Ascending aorta (tissue), 2 donors: ENCODE measurements around the gene KIRREL3. TPM values are rescaled to one million over a fixed set of nuclear protein-coding genes. Genes with fewer than 3 reads are reported as not detected.
"Not testable (repeated sequence)": the region's sequence is repeated elsewhere in the genome, so short reads cannot be mapped to it uniquely, and the experiment has no call there.

Source experiments
- DNase-seq, 2 donors: peaks; one replicate each; pipeline ENCODE4 v3.0.0-alpha.2; 2019; ENCODE audit warnings: low spot score in 2 of 2
- H3K27ac ChIP-seq, 2 donors: fragments of 200-600 bp; sonication (generic); one replicate each; pipeline ENCODE4 v1.5.1; 2016 to 2017; ENCODE audit warnings: mild to moderate bottlenecking in 1 of 2
- H3K27me3 ChIP-seq: fragments of 200-600 bp; sonication (generic); one replicate; pipeline ENCODE4 v1.5.1; 2017
- H3K36me3 ChIP-seq, 2 donors: fragments of 200-600 bp; sonication (generic); one replicate each; pipeline ENCODE4 v1.5.1; 2016
- H3K4me1 ChIP-seq, 2 donors: fragments of 200-600 bp; sonication (generic); one replicate each; pipeline ENCODE4 v1.5.1; 2016 to 2017; ENCODE audit warnings: mild to moderate bottlenecking in 1 of 2
- H3K4me3 ChIP-seq, 2 donors: fragments of 200-600 bp; sonication (generic); one replicate each; pipeline ENCODE4 v1.5.1; 2016 to 2017; ENCODE audit warnings: mild to moderate bottlenecking in 1 of 2
- H3K9me3 ChIP-seq, 2 donors: fragments of 200-600 bp; sonication (generic); one replicate each; pipeline ENCODE4 v1.5.1; 2016
- intact Hi-C: fragments of 100-400 bp; cut with DNase I; formaldehyde crosslinking; loops from one replicate; pipeline ENCODE4 v1.15.1; 2023
- total RNA-seq: library from RNA; depleted of rRNA; stranded (reverse); fragments of >200 nt; gene quantifications from one replicate; pipeline ENCODE4 v1.1.0, GENCODE V29; 2016
- TF ChIP-seq, protein P1 (sequence below), 3 experiments: fragments of 200-600 bp in 2 of 3; fragments of 450-650 bp in 1 of 3; sonication (generic) in 2 of 3; IDR thresholded peaks; one replicate each; pipeline ENCODE4 v1.5.1; 2016 to 2019; ENCODE audit warnings: antibody characterized with exemption in 3 of 3, mild to moderate bottlenecking in 1 of 3, moderate library complexity in 1 of 3

KIRREL3 gene
- total RNA-seq, 1 donor from 2014 or later = not detected

- Histone ChIP-seq H3K4me3 (no peak overlapping the region), H3K4me1 (no peaks in the 10 kb centered on the region), H3K27ac (no peak overlapping the region), H3K27me3 (no peaks in the 10 kb centered on the region), H3K9me3 (no peaks in the 10 kb centered on the region), H3K36me3 (no peaks in the 10 kb centered on the region)
- TF ChIP-seq, protein P1, sequence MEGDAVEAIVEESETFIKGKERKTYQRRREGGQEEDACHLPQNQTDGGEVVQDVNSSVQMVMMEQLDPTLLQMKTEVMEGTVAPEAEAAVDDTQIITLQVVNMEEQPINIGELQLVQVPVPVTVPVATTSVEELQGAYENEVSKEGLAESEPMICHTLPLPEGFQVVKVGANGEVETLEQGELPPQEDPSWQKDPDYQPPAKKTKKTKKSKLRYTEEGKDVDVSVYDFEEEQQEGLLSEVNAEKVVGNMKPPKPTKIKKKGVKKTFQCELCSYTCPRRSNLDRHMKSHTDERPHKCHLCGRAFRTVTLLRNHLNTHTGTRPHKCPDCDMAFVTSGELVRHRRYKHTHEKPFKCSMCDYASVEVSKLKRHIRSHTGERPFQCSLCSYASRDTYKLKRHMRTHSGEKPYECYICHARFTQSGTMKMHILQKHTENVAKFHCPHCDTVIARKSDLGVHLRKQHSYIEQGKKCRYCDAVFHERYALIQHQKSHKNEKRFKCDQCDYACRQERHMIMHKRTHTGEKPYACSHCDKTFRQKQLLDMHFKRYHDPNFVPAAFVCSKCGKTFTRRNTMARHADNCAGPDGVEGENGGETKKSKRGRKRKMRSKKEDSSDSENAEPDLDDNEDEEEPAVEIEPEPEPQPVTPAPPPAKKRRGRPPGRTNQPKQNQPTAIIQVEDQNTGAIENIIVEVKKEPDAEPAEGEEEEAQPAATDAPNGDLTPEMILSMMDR (IDR thresholded peaks at IDR 0.05) = no peak
- intact Hi-C loops = no loop called here
- no peak for DNase-seq
Measured at GRCh38 chr11:126400479-126400878, 600.1 kb downstream of the KIRREL3 start.

DNA sequence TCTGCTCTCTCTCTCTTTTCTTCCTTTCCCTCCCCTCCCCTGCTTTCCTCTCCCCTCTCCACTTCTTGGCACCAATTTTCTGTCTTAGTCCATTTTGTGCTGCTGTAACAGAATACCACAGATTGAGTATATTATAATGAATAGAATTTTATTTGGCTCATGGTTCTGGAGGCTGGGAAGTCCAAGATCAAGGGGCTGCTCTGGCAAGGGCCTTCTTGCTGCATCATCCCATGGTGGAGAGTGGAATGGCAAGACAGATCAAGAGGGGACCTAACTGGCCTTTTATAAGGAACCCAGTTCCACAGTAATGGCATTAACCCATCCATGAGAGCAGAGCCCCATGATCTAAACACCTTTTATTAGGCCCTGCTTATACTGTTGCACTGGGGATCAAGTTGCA, 600.6 kb downstream of the KIRREL3 start:
- TF ChIP-seq, protein P1 (IDR thresholded peaks at IDR 0.05) = no peak
- no peaks in the 10 kb centered on the region for H3K27me3 ChIP-seq
- H3K4me1 ChIP-seq = no peaks in the 10 kb centered on the region
- DNase-seq = no peak
- intact Hi-C loops = no loop called here
- no peak overlapping the region for H3K4me3 ChIP-seq
- no peaks in the 10 kb centered on the region for H3K9me3 ChIP-seq
- no peak overlapping the region for H3K27ac ChIP-seq
- no peaks in the 10 kb centered on the region for H3K36me3 ChIP-seq

DNA sequence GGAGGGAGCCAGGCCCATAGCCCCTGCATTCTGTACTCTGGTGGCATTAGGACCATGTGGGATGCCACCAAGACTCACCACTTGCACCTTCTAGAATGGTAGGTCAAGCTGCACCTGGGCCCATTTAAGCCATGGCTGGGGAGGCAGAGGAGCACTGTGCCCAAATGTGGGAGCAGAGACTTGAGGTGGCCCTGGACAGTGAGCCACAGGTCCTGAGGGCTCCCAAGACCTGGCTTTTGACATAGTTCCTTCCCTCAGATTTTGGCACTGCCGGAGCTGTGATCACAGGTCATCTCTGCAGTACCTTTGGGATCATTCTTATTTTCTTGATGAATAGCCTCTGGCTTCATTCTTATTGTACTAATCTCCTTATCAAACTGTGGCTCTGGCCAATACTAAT, 601.8 kb downstream of the KIRREL3 start:
- no peak overlapping the region for H3K4me3 ChIP-seq
- H3K27ac ChIP-seq = no peak overlapping the region
- intact Hi-C loops = no loop called here
- no peaks in the 10 kb centered on the region for H3K9me3 ChIP-seq
- no peaks in the 10 kb centered on the region for H3K36me3 ChIP-seq
- H3K27me3 ChIP-seq = no peaks in the 10 kb centered on the region
- no peaks in the 10 kb centered on the region for H3K4me1 ChIP-seq
- no peak for DNase-seq
- TF ChIP-seq, protein P1 (IDR thresholded peaks at IDR 0.05) = no peak

DNA sequence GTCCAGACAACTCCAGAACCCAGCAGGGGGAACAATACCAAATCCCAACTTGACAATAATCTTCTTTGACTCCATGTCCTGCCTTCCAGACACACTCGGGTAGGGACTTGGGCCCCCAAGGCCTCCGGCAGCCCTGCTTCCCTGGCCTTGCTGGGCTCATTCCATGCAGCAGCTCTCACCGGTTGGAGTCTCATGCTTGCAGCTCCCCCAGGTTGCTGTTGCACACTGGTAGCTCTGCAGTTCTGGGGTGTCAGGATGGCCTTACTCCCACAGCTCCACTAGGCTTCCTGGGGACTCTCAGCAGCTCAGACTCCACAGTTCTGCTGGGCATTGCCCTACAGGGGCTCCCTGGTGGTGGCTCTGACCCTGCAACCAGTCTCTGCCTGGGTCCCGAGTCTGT, 602.3 kb downstream of the KIRREL3 start:
- H3K4me1 ChIP-seq = no peaks in the 10 kb centered on the region
- H3K27ac ChIP-seq = no peak overlapping the region
- intact Hi-C loops = no loop called here
- H3K4me3 ChIP-seq = no peak overlapping the region
- no peak for DNase-seq
- TF ChIP-seq, protein P1 (IDR thresholded peaks at IDR 0.05) = no peak
- H3K27me3 ChIP-seq = no peaks in the 10 kb centered on the region
- no peaks in the 10 kb centered on the region for H3K36me3 ChIP-seq
- H3K9me3 ChIP-seq = no peaks in the 10 kb centered on the region

DNA sequence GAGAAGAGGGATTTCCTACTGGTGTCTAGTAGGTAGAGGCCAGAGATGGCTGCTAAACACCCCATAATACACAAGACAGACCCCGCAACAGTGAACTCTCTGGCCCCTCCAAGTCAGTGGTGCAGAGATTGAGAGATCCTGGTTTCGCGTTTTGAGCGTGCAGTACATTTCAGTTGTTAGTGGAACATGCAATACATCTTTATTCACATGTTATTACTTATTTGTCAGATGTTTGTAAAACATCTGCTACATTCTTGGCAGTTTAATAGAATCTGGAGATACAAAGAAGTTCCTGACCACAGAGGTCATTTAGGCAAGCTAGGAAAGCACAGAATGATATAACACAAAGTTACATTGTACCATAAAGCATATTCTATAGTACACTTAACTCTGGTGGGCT, 603.6 kb downstream of the KIRREL3 start:
- no peaks in the 10 kb centered on the region for H3K4me1 ChIP-seq
- TF ChIP-seq, protein P1 (IDR thresholded peaks at IDR 0.05) = no peak
- DNase-seq = no peak
- H3K4me3 ChIP-seq = no peak overlapping the region
- no peaks in the 10 kb centered on the region for H3K27me3 ChIP-seq
- no peaks in the 10 kb centered on the region for H3K9me3 ChIP-seq
- H3K36me3 ChIP-seq = no peaks in the 10 kb centered on the region
- H3K27ac ChIP-seq = no peak overlapping the region
- intact Hi-C loops = no loop called here

- H3K4me3 ChIP-seq, H3K4me1 ChIP-seq, H3K27me3 ChIP-seq, DNase-seq, intact Hi-C loops, H3K36me3 ChIP-seq, H3K9me3 ChIP-seq, H3K27ac ChIP-seq: not testable (repeated sequence)
Measured at GRCh38 chr11:126396266-126396665, 604.3 kb downstream of the KIRREL3 start.

DNA sequence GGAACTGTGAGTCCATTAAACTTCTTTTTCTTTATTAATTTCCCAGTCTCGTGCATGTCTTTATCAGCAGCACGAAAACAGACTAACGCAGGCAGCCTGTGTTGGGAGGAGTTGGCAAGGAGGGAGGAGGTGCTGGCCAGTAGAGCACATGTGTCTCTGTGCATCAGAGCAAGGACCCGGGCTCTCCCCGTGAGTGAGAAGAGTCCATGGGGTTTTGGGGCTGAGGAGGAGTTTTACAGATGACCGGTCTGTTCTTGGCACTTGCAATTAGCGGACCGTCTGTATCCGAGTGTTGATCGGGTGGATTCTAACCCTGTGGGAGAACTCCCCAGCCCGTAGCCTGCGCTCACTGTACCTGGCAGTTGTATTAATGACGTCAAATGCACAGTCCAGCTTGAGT, 604.8 kb downstream of the KIRREL3 start:
- DNase-seq, H3K27ac ChIP-seq, H3K27me3 ChIP-seq: not testable (repeated sequence)

GRCh38 chr11:126394634-126395072, 605.9 kb downstream of the KIRREL3 start:
- DNase-seq, H3K27me3 ChIP-seq, intact Hi-C loops, H3K4me3 ChIP-seq, H3K36me3 ChIP-seq, H3K4me1 ChIP-seq, H3K9me3 ChIP-seq: not testable (repeated sequence)
- H3K27ac ChIP-seq = peak overlapping the region in 1 of 2 donors; percentile 8

More for the DNA sequence above, 604.8 kb downstream of the KIRREL3 start:
- H3K36me3 ChIP-seq, intact Hi-C loops, H3K9me3 ChIP-seq, H3K4me3 ChIP-seq, H3K4me1 ChIP-seq: not testable (repeated sequence)
